ENCODE measurements around the gene CFAP221. TPM values are rescaled to one million over a fixed set of nuclear protein-coding genes. Genes with fewer than 3 reads are reported as not detected.

The CFAP221 gene
- total RNA-seq, 1 experiment from 2014 or later: not detected

- no peak for DNase-seq
These were observed 5.0 kb downstream of the CFAP221 start for GRCh38 chr2:119549241-119549640.

GRCh38 chr2:119550346-119550745 lies 6.1 kb downstream of the CFAP221 start:
- Histone ChIP-seq H3K4me1 (no peaks in the 10 kb centered on the region), H3K9me3 (replicated peaks) (no peaks in the 10 kb centered on the region), H3K27me3 (no peaks in the 10 kb centered on the region), H3K27ac (no peak overlapping the region), H3K4me3 (no peak overlapping the region), H3K36me3 (no peaks in the 10 kb centered on the region)
- DNase-seq: no peak

More at GRCh38 chr2:119549241-119549640, 5.0 kb downstream of the CFAP221 start:
- Histone ChIP-seq H3K9me3 (replicated peaks) (no peaks in the 10 kb centered on the region), H3K4me3 (no peak overlapping the region), H3K36me3 (no peaks in the 10 kb centered on the region), H3K27ac (no peak overlapping the region), H3K27me3 (no peaks in the 10 kb centered on the region), H3K4me1 (no peaks in the 10 kb centered on the region)

GRCh38 chr2:119550856-119551255 lies 6.6 kb downstream of the CFAP221 start:
- H3K27ac ChIP-seq: no peak overlapping the region
- no peak overlapping the region for H3K4me3 ChIP-seq
- no peak for DNase-seq
- H3K9me3 ChIP-seq (replicated peaks): no peaks in the 10 kb centered on the region
- H3K4me1 ChIP-seq: no peaks in the 10 kb centered on the region
- no peaks in the 10 kb centered on the region for H3K27me3 ChIP-seq
- no peaks in the 10 kb centered on the region for H3K36me3 ChIP-seq

GRCh38 chr2:119552902-119553301 lies 8.7 kb downstream of the CFAP221 start:
- H3K27ac ChIP-seq: no peak overlapping the region
- no peak overlapping the region for H3K4me3 ChIP-seq
- no peaks in the 10 kb centered on the region for H3K36me3 ChIP-seq
- no peaks in the 10 kb centered on the region for H3K27me3 ChIP-seq
- DNase-seq: no peak
- H3K4me1 ChIP-seq: no peaks in the 10 kb centered on the region
- H3K9me3 ChIP-seq (replicated peaks): no peaks in the 10 kb centered on the region

- H3K36me3 ChIP-seq: no peaks in the 10 kb centered on the region
These were observed 9.6 kb downstream of the CFAP221 start for GRCh38 chr2:119553687-119554344.

GRCh38 chr2:119565481-119565880 lies 21.2 kb downstream of the CFAP221 start:
- H3K27ac ChIP-seq: no peak overlapping the region
- H3K36me3 ChIP-seq: no peaks in the 10 kb centered on the region
- H3K9me3 ChIP-seq (replicated peaks): no peaks in the 10 kb centered on the region
- H3K27me3 ChIP-seq: no peaks in the 10 kb centered on the region
- H3K4me3 ChIP-seq: no peak overlapping the region
- H3K4me1 ChIP-seq: no peaks in the 10 kb centered on the region
- DNase-seq: no peak

More at GRCh38 chr2:119553687-119554344, 9.6 kb downstream of the CFAP221 start:
- Histone ChIP-seq H3K4me1 (no peaks in the 10 kb centered on the region), H3K27ac (no peak overlapping the region), H3K27me3 (no peaks in the 10 kb centered on the region), H3K4me3 (no peak overlapping the region), H3K9me3 (replicated peaks) (no peaks in the 10 kb centered on the region)
- DNase-seq: no peak

GRCh38 chr2:119567292-119567691 lies 23.0 kb downstream of the CFAP221 start:
- Histone ChIP-seq H3K36me3 (no peaks in the 10 kb centered on the region), H3K4me1 (no peaks in the 10 kb centered on the region), H3K9me3 (replicated peaks) (no peaks in the 10 kb centered on the region), H3K27me3 (no peaks in the 10 kb centered on the region), H3K4me3 (no peak overlapping the region), H3K27ac (no peak overlapping the region)
- no peak for DNase-seq

GRCh38 chr2:119574108-119574815 lies 30.0 kb downstream of the CFAP221 start:
- H3K9me3 ChIP-seq (replicated peaks): no peaks in the 10 kb centered on the region
- DNase-seq: no peak
- no peak overlapping the region for H3K27ac ChIP-seq
- H3K36me3 ChIP-seq: no peaks in the 10 kb centered on the region
- no peaks in the 10 kb centered on the region for H3K4me1 ChIP-seq
- no peak overlapping the region for H3K4me3 ChIP-seq
- H3K27me3 ChIP-seq: no peaks in the 10 kb centered on the region

GRCh38 chr2:119574864-119575263 lies 30.6 kb downstream of the CFAP221 start:
- Histone ChIP-seq H3K27ac (no peak overlapping the region), H3K4me1 (no peaks in the 10 kb centered on the region), H3K27me3 (no peaks in the 10 kb centered on the region), H3K9me3 (replicated peaks) (no peaks in the 10 kb centered on the region), H3K36me3 (no peaks in the 10 kb centered on the region), H3K4me3 (no peak overlapping the region)
- DNase-seq: no peak

- Histone ChIP-seq H3K9me3 (replicated peaks) (no peaks in the 10 kb centered on the region), H3K4me3 (no peak overlapping the region), H3K27me3 (no peaks in the 10 kb centered on the region), H3K4me1 (no peaks in the 10 kb centered on the region), H3K27ac (no peak overlapping the region), H3K36me3 (no peaks in the 10 kb centered on the region)
- DNase-seq: no peak
These were observed 31.2 kb downstream of the CFAP221 start for GRCh38 chr2:119575439-119575838.

GRCh38 chr2:119579424-119580295 lies 35.4 kb downstream of the CFAP221 start:
- H3K9me3 ChIP-seq (replicated peaks): no peaks in the 10 kb centered on the region
- no peaks in the 10 kb centered on the region for H3K36me3 ChIP-seq
- no peak overlapping the region for H3K27ac ChIP-seq
- H3K4me1 ChIP-seq: no peaks in the 10 kb centered on the region
- no peak overlapping the region for H3K4me3 ChIP-seq
- H3K27me3 ChIP-seq: 0 out of 2 replicates have a peak, but pooled peaks cover 4% of the 10 kb centered on the region
- no peak for DNase-seq

- H3K27ac ChIP-seq: no peak overlapping the region
- DNase-seq: no peak
These were observed 36.4 kb downstream of the CFAP221 start for GRCh38 chr2:119580550-119581072.

GRCh38 chr2:119583291-119583690 lies 39.0 kb downstream of the CFAP221 start:
- DNase-seq: no peak
- Histone ChIP-seq H3K27me3 (0 out of 2 replicates have a peak, but pooled peaks cover 4% of the 10 kb centered on the region), H3K9me3 (replicated peaks) (no peaks in the 10 kb centered on the region), H3K4me1 (no peaks in the 10 kb centered on the region), H3K4me3 (no peak overlapping the region), H3K36me3 (no peaks in the 10 kb centered on the region), H3K27ac (no peak overlapping the region)

More at GRCh38 chr2:119580550-119581072, 36.4 kb downstream of the CFAP221 start:
- Histone ChIP-seq H3K9me3 (replicated peaks) (no peaks in the 10 kb centered on the region), H3K4me1 (no peaks in the 10 kb centered on the region), H3K36me3 (no peaks in the 10 kb centered on the region), H3K27me3 (0 out of 2 replicates have a peak, but pooled peaks cover 4% of the 10 kb centered on the region), H3K4me3 (no peak overlapping the region)

GRCh38 chr2:119584469-119584868 lies 40.2 kb downstream of the CFAP221 start:
- Histone ChIP-seq H3K36me3 (no peaks in the 10 kb centered on the region), H3K27me3 (peaks cover 6% of the 10 kb centered on the region; the same call in 1 of the 2 replicates), H3K9me3 (replicated peaks) (no peaks in the 10 kb centered on the region), H3K4me1 (no peaks in the 10 kb centered on the region), H3K4me3 (no peak overlapping the region), H3K27ac (no peak overlapping the region)
- DNase-seq: no peak
